GM08714 (cell line): ENCODE data around the gene TRIM72.
"Not testable (repeated sequence)": the region's sequence is repeated elsewhere in the genome, so short reads cannot be mapped to it uniquely, and the experiment has no call there.

Experiments
- H3K4me3 ChIP-seq: fragments of 200-500 bp; sonication (Bioruptor generic); 2 replicates; pipeline ENCODE4 v1.5.1; 2014; ENCODE audit warnings: mild to moderate bottlenecking, low read length, inconsistent platforms
- ZNF274 ChIP-seq: IDR thresholded peaks from 2 replicates; pipeline ENCODE4 v1.6.1; 2012; ENCODE audit warnings: mild to moderate bottlenecking, low read depth, low read length

TRIM72 gene

GRCh38 chr16:31270795-31271194 lies 56.9 kb downstream of the TRIM72 start:
- no peak for TF ChIP-seq ZNF274
- H3K4me3 ChIP-seq, result no peak overlapping the region

- TF ChIP-seq ZNF274, result no peak
- no peak overlapping the region for H3K4me3 ChIP-seq
Observed at GRCh38 chr16:31271621-31272190, 57.8 kb downstream of the TRIM72 start.

GRCh38 chr16:31273187-31273586 lies 59.3 kb downstream of the TRIM72 start:
- no peak for TF ChIP-seq ZNF274
- H3K4me3 ChIP-seq, result no peak overlapping the region

GRCh38 chr16:31273676-31274075 lies 59.8 kb downstream of the TRIM72 start:
- H3K4me3 ChIP-seq, result no peak overlapping the region
- TF ChIP-seq ZNF274, result no peak

GRCh38 chr16:31274831-31275816 lies 61.2 kb downstream of the TRIM72 start:
- no peak overlapping the region for H3K4me3 ChIP-seq
- TF ChIP-seq ZNF274, result no peak

- no peak for TF ChIP-seq ZNF274
- H3K4me3 ChIP-seq, result no peak overlapping the region
Observed at GRCh38 chr16:31276600-31276999, 62.7 kb downstream of the TRIM72 start.

GRCh38 chr16:31277659-31278260 lies 63.8 kb downstream of the TRIM72 start:
- no peak for TF ChIP-seq ZNF274

GRCh38 chr16:31278853-31279252 lies 64.9 kb downstream of the TRIM72 start:
- not testable (repeated sequence) for H3K4me3 ChIP-seq

More at GRCh38 chr16:31277659-31278260, 63.8 kb downstream of the TRIM72 start:
- H3K4me3 ChIP-seq, result no peak overlapping the region
